ENCODE results near the gene POPDC3.
"Not testable (repeated sequence)": the region's sequence is repeated elsewhere in the genome, so short reads cannot be mapped to it uniquely, and the experiment has no call there.

The POPDC3 gene

DNA sequence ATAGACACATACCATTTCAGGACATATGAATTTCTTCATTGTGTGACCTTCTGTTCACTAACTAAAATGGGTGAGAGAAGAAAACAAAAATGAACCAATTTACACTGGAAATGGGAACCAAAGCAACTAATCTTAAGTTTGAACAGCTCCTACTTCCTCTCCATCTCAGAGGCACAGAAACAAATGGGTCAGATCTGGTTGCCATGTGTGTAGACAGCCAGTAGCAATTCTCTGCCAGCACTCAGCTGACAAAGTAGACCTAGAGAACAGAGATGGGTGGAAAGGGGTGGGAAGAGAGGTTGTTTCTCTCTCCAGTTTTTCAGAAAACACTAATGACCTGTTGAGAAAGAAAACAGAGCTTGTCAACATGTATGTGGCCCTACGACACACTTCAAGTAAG lies 14.3 kb upstream of the POPDC3 start:
- DNase-seq: no peak

DNA sequence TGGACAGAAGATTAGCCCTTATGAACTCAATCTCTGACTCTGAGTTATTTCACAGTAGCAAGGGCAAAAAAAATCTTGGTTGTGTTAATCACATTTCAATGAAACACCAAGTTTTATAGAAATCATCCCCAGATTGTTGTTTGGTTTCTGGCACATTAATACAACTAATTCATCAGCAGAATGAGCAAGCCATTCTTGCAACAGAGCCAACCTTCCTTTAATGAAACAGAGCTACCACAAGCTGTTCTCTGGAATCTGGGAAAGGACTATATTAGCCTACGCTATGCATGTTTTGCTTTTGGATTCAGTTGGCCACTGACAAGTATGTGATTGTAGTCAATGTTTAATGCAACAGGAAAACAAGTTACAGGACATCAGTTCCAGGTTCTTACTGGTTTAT lies 13.8 kb upstream of the POPDC3 start:
- DNase-seq: no peak

DNA sequence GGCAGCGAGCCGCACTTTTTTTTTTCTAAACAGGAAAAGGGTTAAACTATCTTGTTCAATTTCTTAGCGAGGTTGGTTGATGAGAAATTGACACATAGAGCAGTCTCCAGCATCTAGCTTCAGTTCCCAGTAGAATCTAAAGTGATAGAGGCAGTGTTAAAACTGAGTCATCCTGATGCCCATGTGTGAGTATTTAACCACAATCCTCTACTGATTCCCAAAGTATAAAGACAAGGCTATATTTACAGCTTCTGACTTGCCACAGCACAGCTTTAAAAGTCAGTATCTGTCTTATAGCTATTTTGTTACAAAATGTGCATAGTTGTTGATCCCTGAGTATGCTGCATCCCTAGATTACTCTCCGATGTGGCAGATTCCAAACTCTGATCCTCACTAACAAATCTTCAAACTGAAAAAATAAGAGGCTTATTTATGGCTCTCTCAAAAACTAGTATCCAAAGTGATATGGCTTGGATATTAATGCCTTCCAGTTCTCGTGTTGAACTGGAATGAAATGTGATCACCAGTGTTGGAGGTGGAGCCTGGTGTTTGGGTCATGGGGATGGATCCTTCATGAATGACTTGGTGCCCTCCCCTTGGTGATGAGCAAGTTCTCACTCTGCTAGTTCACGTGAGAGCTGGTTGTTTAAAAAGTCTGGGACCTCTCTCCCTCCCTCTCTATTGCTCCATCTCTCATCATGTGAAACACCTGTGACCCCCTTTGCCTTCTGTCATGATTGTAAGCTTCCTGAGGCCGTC lies 13.1 kb upstream of the POPDC3 start:
- DNase-seq: no peak

DNA sequence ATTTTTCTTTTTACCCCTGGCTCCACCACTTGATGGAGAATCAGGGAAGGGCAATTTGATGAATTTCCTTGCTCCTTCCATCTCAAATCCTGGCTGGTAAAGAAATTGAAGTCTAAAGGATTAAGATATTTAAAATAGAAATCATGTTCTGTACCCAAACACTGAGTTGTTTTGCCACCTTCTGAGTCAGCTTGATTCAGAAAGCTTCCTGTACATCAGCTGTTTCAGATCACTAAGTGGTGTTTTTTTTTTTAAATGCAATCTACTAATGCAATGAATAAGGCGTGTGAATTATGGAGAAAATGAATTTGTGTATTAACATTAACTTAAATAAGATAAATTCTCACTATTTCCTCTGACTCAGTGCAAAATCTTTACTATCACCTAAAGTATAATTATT lies 11.5 kb upstream of the POPDC3 start:
- DNase-seq: no peak

DNA sequence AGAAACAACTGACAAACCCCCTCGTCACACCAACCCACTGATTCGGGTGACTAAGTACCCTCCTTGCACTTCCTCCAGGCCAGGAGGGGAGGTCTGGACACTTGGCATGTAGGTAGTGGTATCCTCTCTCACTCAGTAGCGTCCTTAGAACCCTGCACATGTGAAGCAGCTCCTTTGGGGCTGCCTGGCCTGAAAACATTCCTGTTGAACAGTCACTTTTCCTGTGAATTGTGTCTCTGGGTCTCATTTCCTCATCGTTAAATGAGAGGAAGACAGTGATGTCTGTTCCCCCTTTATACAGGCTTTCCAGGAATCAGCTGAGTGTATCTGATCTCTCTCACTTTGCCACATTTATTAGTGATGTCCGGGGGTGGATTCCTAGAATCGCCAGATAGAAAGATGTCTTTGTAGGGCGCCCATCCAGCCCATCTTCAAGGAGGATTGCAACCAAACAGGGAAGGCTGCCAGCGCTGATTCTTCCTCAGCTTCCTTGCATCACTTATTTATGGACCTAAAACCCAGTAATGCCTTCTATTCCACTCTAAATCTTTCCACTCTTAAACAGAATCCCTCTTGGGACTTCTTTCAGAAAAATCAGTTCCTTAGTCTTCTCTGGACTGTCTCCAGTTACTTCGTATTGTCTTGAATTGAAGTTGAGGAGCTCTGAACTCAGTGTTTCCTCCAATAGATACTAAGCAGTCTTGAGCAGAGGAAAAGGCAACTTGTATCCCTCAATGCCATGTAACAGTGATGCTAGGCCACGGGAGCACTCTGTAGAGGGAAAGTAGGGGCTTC lies 9.4 kb upstream of the POPDC3 start:
- DNase-seq: no peak

DNA sequence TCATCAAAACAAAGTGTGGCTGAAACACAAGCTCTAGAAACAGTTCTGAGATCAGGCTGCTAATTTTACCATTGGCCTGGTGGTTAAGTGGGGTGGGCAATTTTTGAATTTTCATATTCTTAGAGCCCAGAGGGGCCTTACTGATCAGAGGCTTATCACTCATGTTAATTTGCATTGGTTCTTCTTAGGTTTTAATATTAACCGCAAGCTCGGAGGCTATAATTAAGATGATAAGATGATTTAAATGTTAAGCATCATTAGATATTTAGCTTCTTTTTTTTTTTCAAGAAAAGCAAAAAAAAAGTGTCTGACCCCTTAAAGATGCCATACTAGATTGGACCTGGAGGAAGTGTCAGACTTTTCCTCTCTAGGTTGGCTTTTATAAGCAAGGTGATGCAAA lies 8.4 kb upstream of the POPDC3 start:
- DNase-seq: no peak

DNA sequence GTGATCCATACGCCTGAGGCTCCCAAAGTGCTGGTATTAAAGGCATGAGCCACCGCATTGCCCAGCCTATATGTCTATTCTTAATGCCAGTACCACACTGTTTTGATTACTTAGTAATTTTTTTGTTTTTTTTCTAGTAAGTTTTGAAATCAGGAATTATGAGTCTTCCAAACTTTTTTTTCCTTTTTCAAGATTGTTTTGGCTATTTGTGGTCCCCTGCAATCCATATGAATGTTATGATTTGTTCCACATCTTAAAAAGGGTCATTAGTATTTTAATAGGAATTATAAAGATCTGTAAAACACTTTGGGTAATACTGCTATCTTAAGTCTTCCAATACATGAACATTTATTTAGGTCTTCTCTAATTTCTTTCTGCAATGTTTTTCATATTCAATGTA lies 6.8 kb upstream of the POPDC3 start:
- DNase-seq: no peak

DNA sequence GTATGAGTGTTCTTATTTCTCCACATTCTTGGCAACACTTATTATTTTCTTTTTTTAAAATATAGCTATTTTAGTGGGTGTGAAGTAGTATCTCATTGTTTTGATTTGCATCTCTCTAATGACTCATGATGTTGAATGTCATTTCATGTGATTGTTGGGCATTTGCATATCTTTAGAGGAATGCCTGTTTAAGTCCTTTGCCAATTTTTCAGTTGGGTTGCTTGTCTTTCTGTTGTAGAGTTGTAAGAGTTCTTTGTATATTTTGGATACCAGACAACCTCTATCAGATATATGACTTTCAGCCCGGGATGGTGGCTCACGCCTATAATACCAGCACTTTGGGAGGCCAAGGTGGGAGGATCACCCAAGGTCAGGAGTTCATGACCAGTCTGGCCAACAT lies 5.1 kb upstream of the POPDC3 start:
- no peak for DNase-seq

DNA sequence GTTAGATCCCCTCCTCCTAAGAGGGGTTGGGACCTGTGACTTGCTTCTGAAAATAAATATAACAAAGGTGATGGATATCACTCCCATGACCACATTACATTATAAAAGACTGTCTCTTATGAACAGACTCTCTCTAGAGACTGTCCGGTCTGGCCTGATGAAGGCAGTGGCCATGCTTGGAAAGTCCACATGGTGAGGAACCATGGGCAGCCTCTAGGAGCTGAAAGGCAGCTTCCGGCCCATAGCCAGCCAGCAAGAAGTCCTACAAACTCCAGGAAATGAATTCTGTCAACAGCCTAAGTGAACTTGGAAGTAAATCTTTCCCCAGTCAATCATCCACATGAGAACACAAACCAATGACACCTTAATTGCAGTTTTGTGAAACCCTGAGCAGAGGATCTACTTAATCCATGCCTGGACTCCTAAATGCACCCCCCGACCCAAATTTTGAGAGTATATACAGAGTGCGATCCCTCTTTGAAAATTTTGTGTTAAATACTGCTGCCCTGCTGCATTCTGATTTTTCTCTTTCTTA lies 2.2 kb upstream of the POPDC3 start:
- no peak for DNase-seq

DNA sequence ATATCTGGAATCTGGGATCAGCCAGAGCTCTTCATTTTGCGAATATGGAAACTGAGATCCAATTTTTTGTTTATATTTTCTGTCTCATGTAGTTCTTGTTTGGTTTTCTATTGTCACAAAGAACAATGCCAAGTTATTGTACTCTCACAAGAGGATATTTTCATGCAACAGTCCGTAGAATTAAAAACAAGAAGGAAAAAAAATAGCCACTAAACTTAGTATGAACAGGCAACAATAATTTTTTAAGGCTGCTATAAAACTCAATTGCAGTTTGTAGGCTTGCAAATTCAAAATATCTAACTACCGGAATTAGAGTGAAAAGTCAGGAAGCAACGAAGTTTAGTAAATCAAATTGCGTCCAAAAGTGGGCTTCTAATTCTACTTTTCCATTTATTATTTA lies 1.2 kb downstream of the POPDC3 start:
- DNase-seq: no peak

DNA sequence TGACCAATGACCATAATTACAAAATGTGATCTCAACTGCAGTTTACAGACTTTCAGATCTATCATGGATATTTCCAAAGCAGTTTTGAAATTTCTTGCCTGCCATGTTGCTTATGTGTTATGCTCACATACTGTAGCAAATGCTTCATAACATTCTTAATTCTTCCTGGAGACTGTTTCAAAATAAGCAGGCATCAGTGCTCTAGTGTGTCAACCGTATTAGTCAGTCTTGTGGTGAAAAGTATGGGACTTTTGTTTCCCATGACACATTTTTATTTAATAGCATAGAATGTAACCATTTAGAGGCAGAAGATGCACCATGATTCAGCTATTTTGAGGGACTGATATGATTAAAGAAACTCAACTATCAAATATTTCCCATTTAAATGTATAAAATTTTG lies 1.7 kb downstream of the POPDC3 start:
- no peak for DNase-seq

DNA sequence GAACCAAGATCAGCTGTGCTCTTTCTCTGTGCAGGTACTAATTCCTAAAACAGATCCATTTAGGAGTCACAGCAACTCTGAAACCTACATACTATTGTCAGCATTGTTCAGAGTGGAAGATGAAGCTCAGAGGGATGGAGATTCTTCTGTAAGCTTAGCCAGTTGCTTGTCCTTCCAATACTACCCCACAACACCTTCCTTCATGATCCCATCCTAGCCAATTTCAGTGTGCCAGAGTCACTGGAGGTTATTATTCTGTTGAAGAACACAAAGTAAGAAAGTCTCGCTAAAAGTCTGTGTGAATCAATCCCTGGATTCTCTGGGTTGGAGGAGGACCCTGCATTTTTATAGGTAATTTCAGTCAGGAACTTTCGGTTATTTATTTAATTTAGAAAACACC lies 2.3 kb downstream of the POPDC3 start:
- DNase-seq: no peak

DNA sequence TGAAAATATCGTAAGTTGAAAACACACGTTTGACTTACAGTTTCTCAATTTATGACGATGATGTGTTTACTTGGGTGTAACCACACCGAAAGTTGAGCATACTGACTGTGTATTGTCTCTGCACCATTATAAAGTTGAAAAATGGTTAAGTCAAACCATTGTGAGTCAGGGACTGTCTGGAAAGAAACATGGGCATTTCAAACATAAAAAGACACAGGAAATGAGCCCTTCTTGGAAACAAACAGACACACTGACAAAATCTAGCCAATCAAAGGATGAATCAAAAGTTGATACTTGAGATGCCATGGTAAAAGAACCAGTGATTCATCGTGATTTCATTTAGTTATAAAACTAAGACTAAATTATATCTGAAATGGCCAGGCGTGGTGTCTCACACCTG lies 5.3 kb downstream of the POPDC3 start:
- DNase-seq: no peak

DNA sequence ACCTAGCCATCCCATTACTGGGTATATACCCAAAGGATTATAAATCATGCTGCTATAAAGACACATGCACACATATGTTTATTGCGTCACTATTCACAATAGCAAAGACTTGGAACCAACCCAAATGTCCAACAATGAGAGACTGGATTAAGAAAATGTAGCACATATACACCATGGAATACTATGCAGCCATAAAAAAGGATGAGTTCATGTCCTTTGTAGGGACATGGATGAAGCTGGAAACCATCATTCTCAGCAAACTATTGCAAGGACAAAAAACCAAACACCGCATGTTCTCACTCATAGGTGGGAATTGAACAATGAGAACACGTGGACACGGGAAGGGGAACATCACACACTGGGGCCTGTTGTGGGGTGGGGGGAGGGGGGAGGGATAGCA lies 7.3 kb downstream of the POPDC3 start:
- DNase-seq: not testable (repeated sequence)

DNA sequence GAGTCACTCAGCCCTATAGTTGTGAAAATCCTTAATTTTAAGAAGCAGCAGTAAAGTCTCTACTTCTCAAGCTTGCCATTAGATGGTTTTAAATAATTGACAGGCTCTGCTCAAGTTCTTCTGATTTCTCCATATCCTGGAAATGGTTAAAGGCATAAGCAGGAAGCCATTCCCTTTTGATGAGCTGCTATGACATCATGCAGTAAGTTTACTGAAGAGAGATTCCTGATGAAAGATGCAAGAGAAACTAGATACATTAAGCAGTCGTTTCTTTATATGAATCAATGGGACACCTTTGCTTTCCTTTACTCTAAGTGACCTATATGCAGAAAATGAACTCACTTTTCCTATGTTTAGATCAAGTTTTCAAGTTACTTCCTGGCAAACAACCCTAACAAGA lies 9.8 kb downstream of the POPDC3 start:
- DNase-seq: no peak

DNA sequence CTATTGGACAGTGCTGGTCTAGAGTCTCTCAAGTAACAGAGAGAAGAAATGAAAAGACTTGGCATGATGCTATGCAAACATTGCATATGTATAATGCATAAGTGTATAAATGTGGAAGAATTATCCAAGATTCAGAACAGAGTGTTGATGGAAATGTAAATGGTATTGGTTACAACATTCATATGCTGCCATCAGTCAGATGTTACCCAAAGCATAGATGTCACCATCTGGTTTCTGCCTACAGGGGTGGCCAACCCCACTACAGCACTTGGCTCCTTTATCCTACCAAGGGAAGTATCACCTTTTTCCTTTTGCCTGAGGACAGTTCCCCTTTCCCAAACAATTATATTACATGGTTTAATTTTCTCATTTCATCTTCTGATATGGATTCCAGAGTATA lies 11.9 kb downstream of the POPDC3 start:
- no peak for DNase-seq

DNA sequence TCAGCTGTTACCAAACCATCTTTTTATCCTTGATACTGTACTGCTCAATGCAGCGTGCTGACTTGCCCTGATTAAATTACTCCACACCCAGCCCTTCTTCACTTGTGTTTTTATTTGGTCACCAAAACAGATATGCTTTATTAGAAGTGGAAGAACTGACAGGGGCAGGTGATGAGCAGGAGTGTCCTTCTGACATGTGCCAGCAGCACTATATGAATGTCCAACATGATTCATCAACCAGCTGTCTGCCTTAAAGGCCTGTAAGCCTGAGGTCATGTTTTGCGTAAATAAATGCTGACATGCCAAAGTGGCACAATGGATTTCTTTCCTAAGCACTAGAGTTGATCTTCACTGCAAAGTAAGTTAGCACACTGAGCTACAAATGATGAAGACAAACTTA lies 15.4 kb downstream of the POPDC3 start:
- DNase-seq: no peak

DNA sequence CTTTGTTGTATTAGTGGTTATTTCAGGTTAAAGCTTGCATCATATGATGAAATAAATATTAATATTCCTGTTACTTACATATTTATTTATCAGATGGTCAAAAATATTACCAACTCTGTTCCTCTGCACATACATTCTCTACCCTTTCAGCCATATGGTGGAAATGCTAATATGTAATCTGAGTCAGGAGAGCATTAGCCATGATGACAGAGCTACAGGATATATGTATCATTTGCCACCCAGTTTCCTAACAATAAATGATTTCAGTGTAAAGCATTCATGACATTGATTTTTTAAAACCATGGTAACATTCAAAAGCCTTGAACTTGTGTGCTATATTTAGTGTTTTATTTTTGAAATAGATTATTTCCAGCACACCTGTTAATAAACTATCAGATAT lies 16.6 kb downstream of the POPDC3 start:
- no peak for DNase-seq

DNA sequence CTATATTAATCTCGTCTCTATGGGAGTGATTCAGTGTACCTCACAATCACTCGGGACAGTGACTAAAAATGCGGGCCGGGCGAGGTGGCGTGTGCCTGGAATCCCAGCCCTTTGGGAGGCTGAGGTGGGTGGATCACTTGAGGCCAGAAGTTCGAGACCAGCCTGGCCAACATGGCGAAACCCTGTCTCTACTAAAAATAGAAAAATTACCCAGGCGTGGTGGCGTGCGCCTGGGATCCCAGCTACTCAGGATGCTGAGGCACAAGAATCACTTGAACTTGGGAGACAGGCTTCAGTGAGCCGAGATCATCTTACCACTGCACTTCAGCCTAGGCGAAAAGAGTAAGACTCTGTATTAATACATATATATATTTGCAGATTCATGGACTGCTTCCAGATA lies 17.4 kb downstream of the POPDC3 start:
- no peak for DNase-seq

DNA sequence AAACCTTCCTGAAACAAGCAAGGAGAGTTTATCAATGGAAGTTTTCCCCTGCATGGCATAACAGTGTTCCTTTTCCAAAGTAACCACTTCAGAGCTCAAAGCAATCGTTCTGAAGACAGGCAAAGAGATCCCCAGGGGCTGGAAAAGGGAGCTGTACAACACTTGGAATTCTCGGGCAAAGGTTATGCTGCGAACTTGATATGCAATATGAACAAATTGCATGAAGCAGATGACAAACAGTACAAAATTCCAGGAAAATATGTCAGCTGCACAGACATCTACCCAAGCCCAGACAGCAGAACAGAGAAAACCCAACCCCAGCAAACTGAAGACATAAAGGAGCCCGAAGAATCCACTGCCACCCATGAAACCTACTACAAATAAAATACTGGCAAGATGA lies 18.4 kb downstream of the POPDC3 start:
- no peak for DNase-seq

DNA sequence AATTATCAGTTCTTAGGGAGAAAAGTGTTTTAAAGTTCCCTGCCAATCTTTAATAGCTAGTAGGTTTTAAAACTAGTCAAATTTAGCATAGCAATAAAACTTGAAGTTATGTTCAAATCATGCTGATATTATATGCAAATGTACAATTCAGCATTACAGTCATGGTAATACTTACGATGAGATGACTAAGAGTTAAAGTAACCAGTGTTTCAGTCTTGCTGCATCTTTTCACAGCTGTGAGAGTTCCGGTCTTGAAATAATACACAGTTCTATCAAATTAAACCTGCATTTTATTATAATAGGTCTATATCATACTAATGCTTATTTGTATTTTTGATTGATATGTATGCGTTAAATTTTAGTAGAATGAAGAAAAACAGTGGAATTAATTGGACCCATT lies 26.1 kb downstream of the POPDC3 start:
- no peak for DNase-seq

DNA sequence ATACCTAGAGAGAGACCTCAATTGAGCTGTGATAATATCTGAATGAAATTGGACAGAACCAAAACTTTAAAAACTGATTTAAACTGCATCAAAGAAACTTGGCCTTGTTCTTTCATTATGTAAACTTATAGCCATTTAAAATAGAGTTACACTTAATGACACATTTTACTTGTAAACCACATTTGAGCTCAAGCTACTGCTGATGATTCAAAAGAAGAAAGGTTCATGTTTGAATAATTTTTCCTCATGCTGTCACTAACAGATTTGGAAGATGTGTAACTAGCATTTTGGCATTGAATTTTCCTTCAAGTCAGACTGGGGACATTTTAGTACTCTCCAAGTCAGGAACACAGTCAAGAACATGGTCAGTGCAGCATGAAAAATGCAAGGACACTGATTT lies 26.9 kb downstream of the POPDC3 start:
- DNase-seq: no peak

DNA sequence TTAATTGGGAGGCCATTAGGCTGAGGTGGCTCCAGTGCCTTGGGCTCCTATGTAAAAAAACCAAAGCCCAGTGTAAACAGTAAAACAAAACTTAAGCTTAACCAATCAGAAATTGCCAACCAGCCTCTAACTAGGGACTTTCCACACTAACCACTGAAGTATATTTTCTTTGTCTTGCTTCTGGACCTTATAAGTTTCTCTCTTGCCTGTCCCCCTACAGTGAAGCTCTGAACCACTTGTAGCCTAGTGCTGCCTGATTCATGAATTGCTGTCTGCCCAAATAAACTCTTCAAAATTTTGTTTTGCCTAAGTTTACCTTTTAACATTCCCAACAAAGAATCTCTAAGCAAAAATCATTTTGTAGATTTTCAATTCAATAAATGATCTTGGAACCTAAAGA lies 28.2 kb downstream of the POPDC3 start:
- DNase-seq: no peak

DNA sequence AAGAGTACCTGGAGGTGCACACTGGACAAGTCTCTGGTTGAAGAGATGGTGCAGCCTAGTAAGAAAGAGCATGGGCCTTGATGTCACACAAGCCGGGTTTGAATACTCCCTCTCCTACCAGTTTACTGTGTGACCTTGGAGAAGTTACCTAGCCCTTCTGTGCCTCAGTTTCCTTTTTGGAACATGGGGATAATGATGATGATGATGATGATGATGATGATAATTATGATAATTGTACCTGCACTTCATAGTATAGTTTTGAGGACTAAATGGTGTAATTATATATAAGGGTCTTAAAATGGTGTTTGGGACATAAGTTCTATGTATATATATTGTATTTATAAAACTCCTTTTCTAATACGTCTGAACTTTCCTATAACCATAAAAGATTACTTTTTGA lies 41.7 kb downstream of the POPDC3 start:
- DNase-seq: no peak

DNA sequence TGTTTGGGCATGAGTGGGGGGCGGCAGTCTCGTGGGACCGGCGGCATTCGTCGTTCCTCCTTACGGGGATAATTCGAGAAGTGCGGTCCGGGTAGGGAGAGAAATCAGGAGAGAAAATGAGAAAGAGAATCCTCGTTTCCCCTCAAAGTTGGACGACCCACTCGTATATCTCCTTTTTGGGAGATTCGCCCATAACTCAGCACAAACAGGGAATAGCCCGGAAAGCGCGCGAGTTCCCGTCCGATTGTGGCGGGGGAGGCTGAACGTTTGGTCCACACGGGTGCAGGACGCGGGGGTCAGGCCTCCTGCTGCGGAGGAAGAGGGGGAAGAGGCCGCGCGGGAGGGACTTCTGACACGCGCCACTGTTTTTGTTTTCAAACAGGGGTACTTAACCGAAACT lies 42.4 kb downstream of the POPDC3 start:
- no peak for DNase-seq
